GM21723 (cell line): ENCODE data around the gene AP1AR.
"Not testable (repeated sequence)": the region's sequence is repeated elsewhere in the genome, so short reads cannot be mapped to it uniquely, and the experiment has no call there.

Experiments used
- ATAC-seq: cut with Tn5 transposase; IDR thresholded peaks from one replicate; pipeline ENCODE4 v1.9.1; 2021; ENCODE audit warnings: mild to moderate bottlenecking, moderate library complexity; ENCODE audit not compliant: unreplicated experiment

The AP1AR gene

DNA sequence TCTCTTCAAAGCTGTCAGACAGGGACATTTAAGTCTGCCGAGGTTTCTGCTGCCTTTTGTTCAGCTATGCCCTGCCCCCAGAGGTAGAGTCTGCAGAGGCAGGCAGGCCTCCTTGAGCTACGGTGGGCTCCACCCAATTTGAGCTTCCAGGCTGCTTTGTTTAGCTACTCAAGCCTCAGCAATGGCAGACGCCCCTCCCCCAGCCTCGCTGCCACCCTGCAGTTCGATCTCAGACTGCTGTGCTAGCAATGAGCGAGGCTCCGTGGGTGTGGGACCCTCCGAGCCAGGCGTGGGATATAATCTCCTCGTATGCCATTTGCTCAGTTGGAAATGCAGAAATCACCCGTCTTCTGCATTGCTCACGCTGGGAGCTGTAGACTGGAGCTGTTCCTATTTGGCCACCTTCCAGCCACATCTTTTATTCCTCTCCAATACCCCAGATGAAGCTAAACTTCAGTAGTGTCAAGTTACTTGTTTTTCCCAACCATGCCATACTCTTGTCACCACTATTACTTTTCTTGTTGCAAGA lies 77.7 kb downstream of the AP1AR start:
- not testable (repeated sequence) for ATAC-seq

DNA sequence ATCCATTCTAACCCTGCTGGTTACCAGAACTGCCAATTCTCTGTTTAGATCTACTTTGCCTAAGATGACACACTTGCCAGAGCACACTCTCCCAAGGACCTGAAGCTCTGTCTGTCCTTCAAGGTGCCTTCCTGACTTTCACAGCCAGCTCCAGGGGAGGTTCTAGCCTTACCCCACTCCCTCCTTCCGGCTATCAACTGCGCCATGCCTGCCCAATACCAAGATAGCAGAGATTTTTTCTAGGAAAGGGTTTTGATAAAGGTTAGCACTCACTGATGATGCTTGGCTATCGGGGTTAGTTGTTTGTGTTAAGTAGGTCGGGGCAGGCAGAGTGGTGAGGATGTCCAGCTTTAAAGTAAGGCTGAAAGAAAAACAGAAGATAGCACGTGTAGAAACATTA lies 79.9 kb downstream of the AP1AR start:
- ATAC-seq = no peak

DNA sequence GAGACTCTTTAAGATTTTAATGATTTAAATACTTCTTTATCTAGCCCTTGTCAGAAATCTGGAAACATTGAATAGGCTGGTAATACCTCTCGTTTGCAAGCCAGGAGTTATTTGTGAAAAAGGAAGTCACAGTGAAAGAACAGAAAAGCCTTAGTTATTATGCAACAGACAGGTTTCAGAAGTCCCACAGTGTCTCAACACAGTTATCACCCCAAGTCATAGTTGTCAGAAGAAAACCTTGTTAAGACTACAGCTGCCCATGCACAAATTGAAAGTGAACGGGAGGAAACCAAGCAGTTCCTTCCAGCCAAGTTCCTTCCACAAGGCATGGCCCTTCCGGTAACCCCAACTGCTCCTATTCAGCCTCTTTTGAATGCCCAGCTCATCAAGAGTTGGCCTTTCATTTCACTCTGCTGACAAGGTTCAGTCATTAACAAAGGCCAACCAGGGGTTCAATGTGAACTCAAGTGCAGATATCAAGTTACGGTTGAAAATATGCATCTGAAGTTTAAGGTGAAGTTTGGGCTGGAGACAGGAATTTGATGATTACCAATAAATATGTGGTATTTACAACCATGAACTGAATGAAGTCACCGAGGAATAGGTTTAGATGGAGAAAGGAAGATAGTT lies 81.1 kb downstream of the AP1AR start:
- ATAC-seq = peak; percentile 97

DNA sequence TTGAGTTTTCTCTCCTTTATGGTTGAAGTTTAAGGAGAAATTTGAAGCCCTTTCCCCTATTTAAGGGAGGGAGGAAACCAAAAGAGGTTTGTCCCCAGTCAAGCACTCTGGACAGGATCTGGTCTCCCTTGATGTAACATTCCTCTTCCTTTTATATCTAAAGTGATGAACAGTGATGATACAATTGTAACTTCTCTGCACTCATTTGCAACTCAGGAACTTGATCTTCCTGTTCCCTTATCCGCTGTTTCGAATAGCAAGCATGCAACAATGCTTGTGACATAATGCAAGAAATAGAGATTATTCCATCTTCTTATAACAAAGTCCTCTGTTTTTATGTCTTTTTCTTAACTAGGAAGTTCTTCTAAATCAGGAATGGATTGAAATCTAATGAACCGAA lies 83.9 kb downstream of the AP1AR start:
- ATAC-seq = no peak

DNA sequence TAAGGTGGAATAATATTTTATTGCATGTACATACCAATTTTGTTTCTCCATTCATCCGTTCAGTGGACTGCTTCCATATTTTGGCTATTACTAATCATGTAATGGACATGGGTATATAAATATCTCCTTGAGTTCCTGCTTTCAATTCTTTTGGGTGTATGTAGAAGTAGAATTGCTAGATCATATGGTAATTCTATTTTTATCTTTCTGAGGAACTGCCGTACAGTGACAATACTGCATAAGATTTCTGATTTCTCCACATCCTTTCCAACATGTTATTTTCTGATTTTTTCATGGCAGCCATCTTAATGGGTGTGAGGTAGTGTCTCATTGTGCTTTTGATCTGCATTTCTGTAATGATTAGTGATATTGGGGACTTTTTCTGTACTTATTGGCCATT lies 84.8 kb downstream of the AP1AR start:
- no peak for ATAC-seq

DNA sequence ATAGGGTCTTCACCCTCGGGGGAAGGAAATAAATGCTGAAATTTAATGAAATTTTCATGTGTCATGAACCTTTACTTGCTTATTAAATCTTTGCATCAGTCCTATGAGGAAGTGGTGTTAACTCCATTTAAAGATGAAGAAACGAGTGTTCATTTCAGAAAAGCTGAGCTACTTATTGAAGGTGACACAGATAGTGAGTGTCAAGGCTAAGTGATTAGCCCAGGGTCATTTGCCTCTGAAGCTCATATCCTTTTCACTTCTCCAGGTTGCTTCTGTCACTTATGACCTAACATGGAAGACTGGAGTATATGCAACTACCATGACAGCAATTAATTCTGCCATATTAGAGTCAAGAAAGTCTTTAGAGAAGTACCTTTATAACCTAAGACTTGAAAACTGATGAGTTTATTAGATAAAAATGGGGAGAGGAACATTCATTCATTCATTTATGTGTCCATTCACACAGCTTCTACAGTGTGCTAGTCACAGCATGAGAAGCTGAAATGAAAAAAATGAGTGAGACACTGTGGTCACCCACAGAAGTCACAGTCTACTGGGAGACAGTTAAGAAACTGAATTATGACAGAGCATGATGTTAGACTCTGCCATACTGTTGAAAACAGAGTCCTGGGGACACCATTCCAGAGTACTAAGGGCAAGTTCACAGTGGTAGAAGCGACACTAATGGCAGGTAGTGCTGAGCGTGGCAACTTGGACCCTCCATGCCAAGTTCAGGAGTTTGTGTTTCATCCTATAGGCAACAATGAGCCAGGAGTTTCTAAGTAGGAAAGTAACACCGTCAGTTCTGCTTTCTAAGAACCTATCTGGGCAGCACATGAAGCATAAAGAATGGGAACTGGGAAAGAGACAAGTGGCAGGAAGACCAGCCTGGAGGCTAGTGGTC lies 86.9 kb downstream of the AP1AR start:
- ATAC-seq = peak; percentile 97
